Right lobe of liver (tissue), 6 donors: ENCODE measurements around the gene ULK2. TPM values are rescaled to one million over a fixed set of nuclear protein-coding genes. Genes with fewer than 3 reads are reported as not detected.

Experiments
- ATAC-seq, 4 donors: fragments of 200-7000 bp; cut with Tn5 transposase; one replicate each; pipeline ENCODE4 v1.9.1; 2020; ENCODE audit warnings: mild to moderate bottlenecking in 4 of 4, moderate library complexity in 4 of 4
- DNase-seq, 3 donors: peaks; one replicate each; pipeline ENCODE4 v3.0.0-alpha.2; 2020
- H3K27ac ChIP-seq, 3 donors: fragments of 200-600 bp; one replicate each; pipeline ENCODE4 v1.8.0; 2022
- H3K27me3 ChIP-seq, 2 donors: fragments of 200-600 bp; one replicate each; pipeline ENCODE4 v1.8.0; 2022
- H3K36me3 ChIP-seq, 4 donors: fragments of 200-600 bp; sonication (generic) in 1 of 4; one replicate each; pipeline versions ENCODE4 v1.5.1 to v1.8.0; 2017 to 2022; ENCODE audit warnings: control low read depth in 1 of 4
- H3K4me1 ChIP-seq, 4 donors: fragments of 200-600 bp; sonication (generic) in 1 of 4; one replicate each; pipeline versions ENCODE4 v1.5.1 to v1.8.0; 2017 to 2022; ENCODE audit warnings: control low read depth in 1 of 4
- H3K4me3 ChIP-seq, 3 donors: fragments of 200-600 bp; one replicate each; pipeline ENCODE4 v1.8.0; 2022
- H3K9me3 ChIP-seq, 4 donors: fragments of 200-600 bp; sonication (generic) in 1 of 4; one replicate each; pipeline versions ENCODE4 v1.5.1 to v1.8.0; 2017 to 2022; ENCODE audit warnings: control low read depth in 1 of 4
- POLR2A ChIP-seq: fragments of 450-650 bp; IDR thresholded peaks from one replicate; pipeline ENCODE4 v1.6.1; 2017; ENCODE audit warnings: antibody characterized with exemption, mild to moderate bottlenecking
- WGBS: methylation state at CpG from one replicate; pipeline ENCODE4 v1.1.6; 2018; ENCODE audit warnings: low coverage, low lambda C conversion rate; ENCODE audit not compliant: insufficient coverage; ENCODE audit errors: missing lambda C conversion rate; 5-methylcytosine and 5-hydroxymethylcytosine counted together
- intact Hi-C, 2 donors: fragments of 100-400 bp; cut with DNase I; formaldehyde crosslinking; loops; one replicate each; pipeline versions ENCODE4 v1.11.2 to v1.14.1; 2022
- total RNA-seq, 6 experiments: library from RNA; depleted of rRNA in 2 of 6; stranded (reverse); fragments of >200 nt in 2 of 6; fragmentation: NEBNext Ultra II Directional in 3 of 6; extraction: Animal tissue kit (Norgen Biotek cat#: 25700) in 3 of 6; gene quantifications; one replicate each; pipeline versions ENCODE4 v1.1.0 to v1.2.4, GENCODE V29; 2016 to 2023
- TF ChIP-seq, protein P1 (sequence below), 4 donors: fragments of 200-600 bp in 3 of 4; fragments of 450-650 bp in 1 of 4; IDR thresholded peaks; one replicate each; pipeline versions ENCODE4 v1.5.1 to v1.8.0; 2016 to 2022; ENCODE audit warnings: antibody characterized with exemption in 4 of 4, mild to moderate bottlenecking in 2 of 4
- donor health status: DM: no; HTN: yes; CAD: no.
- donor health status: DM: no; HTN: no; CAD: no.
- donor health status: DM: no; HTN: no; CAD: no.
- donor health status: DM: no; HTN: yes; CAD: no.
- donor health status: DM: no; HTN: yes; CAD: no.

Gene ULK2
- total RNA-seq, 6 experiments from 2014 or later: 3.5 to 6.1 (median 4.8) TPM

DNA sequence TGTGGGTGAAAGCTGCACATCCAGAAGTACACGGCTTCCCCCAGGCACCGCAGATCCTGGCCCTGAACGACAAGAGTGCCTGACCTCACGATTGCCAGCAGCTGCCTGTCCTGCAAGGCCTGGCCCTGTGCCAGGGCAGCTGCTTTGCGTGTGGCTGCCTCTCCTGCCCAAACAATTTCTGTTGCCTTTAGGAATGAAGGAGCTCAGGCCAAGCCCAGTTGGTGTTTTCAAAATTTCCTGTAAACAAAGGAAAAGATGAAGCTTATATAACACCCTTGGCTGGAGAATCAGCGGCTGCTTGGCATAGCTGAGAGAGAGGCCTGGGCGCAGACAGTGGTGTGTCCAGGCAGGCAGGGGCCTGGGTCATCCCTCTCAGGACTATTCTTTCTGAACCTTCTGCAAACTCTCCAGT is 139.6 kb downstream of the ULK2 start:
- peak; percentile 77 to 83 (median 80) for ATAC-seq
- no peaks in the 10 kb centered on the region for H3K36me3 ChIP-seq
- no peaks in the 10 kb centered on the region for H3K9me3 ChIP-seq
- H3K4me1 ChIP-seq: peaks cover 0 to 36% (median 13%) of the 10 kb centered on the region in 4 donors
- 10% methylated on average over 5 of the region's 7 CpGs for WGBS
- H3K27ac ChIP-seq: peak overlapping the region; percentile 79 to 91 (median 85)
- no peak overlapping the region for H3K4me3 ChIP-seq
- intact Hi-C loops: no loop called here
- H3K27me3 ChIP-seq: no peaks in the 10 kb centered on the region
- TF ChIP-seq, protein P1, sequence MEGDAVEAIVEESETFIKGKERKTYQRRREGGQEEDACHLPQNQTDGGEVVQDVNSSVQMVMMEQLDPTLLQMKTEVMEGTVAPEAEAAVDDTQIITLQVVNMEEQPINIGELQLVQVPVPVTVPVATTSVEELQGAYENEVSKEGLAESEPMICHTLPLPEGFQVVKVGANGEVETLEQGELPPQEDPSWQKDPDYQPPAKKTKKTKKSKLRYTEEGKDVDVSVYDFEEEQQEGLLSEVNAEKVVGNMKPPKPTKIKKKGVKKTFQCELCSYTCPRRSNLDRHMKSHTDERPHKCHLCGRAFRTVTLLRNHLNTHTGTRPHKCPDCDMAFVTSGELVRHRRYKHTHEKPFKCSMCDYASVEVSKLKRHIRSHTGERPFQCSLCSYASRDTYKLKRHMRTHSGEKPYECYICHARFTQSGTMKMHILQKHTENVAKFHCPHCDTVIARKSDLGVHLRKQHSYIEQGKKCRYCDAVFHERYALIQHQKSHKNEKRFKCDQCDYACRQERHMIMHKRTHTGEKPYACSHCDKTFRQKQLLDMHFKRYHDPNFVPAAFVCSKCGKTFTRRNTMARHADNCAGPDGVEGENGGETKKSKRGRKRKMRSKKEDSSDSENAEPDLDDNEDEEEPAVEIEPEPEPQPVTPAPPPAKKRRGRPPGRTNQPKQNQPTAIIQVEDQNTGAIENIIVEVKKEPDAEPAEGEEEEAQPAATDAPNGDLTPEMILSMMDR (IDR thresholded peaks at IDR 0.05): no peak
- peak; percentile 88 to 91 (median 90) for DNase-seq

DNA sequence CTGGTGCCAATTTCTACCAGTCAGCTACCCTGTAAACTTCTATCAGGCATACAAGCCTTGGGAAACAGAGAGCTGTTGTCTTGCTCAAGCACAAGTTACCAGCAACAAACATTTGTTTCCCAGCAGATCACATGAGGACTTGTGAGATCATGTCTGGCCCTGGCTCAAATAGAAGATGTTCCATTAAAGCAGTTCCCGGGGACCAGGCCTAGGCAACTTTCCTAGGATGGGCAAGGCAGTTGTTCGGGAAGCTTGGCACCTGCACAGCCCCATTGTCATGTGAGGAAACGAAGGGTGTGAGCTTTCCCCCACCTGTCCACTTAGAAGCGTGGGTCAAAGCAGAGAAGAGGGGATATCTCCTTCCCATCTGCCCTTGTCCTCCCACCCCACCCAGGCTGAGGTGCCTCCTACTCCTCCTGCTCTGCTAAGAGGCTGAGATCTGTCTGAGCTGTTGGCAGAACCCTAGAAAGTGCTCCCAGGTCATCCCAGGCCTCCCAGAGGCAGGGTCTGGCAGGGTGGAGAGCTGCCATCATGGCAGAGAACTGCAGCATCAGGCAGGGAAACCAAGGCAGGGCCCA is 140.1 kb downstream of the ULK2 start:
- WGBS: 0% methylated on average over 1 of the region's 4 CpGs
- ATAC-seq: peak; percentile 64 to 76 (median 67)
- intact Hi-C loops: no loop called here
- Histone ChIP-seq H3K36me3 (no peaks in the 10 kb centered on the region), H3K27me3 (no peaks in the 10 kb centered on the region), H3K9me3 (no peaks in the 10 kb centered on the region), H3K4me3 (no peak overlapping the region), H3K4me1 (peaks cover 0 to 36% (median 13%) of the 10 kb centered on the region in 4 donors), H3K27ac (peak overlapping the region; percentile 79 to 91 (median 85))
- TF ChIP-seq, protein P1 (IDR thresholded peaks at IDR 0.05): no peak
- no peak for TF ChIP-seq POLR2A
- no peak for DNase-seq

DNA sequence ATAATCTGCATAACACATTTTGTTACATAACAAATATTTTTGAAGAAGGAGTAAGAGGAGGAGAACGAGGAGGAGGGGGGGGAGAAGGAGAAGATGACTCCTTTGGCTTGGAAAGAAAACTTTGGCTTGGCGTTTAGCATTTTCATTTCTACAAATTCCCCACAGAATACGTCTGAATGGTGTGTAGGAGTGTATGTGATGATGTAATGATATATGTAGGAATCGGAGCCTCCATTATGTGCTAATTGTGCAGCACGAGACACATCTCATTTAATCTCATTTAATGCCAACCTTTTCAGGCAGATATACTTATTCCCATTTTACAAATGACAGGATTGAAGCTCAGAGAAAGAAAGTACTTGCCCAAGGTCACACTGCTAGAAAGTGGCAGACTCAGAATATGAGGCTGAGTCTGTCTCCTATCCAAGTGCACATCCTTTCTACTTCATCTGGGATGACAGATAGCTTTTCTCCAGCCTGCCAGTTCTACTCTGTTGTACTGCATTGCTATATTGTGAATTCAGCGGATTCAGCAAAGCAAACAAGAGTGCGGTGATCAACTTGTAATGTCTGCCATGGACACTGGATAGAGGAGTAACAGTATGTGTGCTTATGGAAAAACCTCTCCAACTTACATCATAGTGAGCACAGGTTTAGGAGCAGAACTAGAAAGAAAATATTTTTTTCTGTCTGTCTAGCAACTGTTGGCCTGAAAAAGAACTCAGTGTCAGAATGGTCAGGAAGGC is 140.9 kb downstream of the ULK2 start:
- DNase-seq (no peak), ATAC-seq (no peak)
- Histone ChIP-seq H3K36me3 (no peaks in the 10 kb centered on the region), H3K9me3 (no peaks in the 10 kb centered on the region), H3K4me1 (peaks cover 0 to 36% (median 13%) of the 10 kb centered on the region in 4 donors), H3K27me3 (no peaks in the 10 kb centered on the region), H3K27ac (peak overlapping the region; percentile 79 to 91 (median 85)), H3K4me3 (no peak overlapping the region)
- 86% methylated on average over 7 of the region's 7 CpGs for WGBS
- TF ChIP-seq, protein P1 (IDR thresholded peaks at IDR 0.05): no peak
- TF ChIP-seq POLR2A: no peak
- intact Hi-C loops: no loop called here

DNA sequence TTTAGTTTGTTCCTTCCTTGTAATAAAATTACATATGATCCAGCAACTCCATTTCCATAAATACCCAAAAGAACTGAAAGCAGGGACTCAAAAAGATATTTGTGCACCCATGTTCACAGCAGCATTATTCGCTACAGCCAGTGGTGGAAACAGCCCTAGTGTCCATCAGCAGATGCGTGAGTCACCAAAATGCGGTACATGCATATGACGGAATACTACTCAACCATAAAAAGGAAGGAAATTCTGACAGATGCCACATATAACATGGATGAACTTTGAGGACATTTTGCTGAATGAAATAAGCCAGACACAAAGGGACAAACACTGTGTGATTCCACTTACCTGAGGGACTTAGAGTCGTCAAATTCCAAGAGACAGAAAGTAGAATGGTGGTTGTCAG is 142.2 kb downstream of the ULK2 start:
- TF ChIP-seq, protein P1 (IDR thresholded peaks at IDR 0.05): no peak
- TF ChIP-seq POLR2A: no peak
- Histone ChIP-seq H3K27ac (no peak overlapping the region), H3K9me3 (no peaks in the 10 kb centered on the region), H3K4me3 (no peak overlapping the region), H3K36me3 (no peaks in the 10 kb centered on the region), H3K27me3 (no peaks in the 10 kb centered on the region), H3K4me1 (peaks cover 0 to 48% (median 17%) of the 10 kb centered on the region in 4 donors)
- intact Hi-C loops: no loop called here
- ATAC-seq (no peak), DNase-seq (no peak)
- 86% methylated on average over 5 of the region's 5 CpGs for WGBS
